Trophoblast cell (in vitro differentiated cells and primary cell): ENCODE results near the gene MYBPH.

Experiments
- DNase-seq, 2 donors: peaks; one replicate each; pipeline ENCODE4 v3.0.0-alpha.2; 2016
- H2AFZ ChIP-seq: 2 replicates; pipeline ENCODE4 v1.6.1; 2013; ENCODE audit warnings: low read length, moderate library complexity, mild to moderate bottlenecking; ENCODE audit not compliant: insufficient read depth, poor library complexity
- H2AK5ac ChIP-seq: 2 replicates; pipeline ENCODE4 v1.6.1; 2013; ENCODE audit warnings: mild to moderate bottlenecking, low read length
- H2BK120ac ChIP-seq: 2 replicates; pipeline ENCODE4 v1.6.1; 2013; ENCODE audit warnings: low read length, mild to moderate bottlenecking, moderate library complexity; ENCODE audit not compliant: insufficient read depth, poor library complexity
- H2BK12ac ChIP-seq: 2 replicates; pipeline ENCODE4 v1.6.1; 2013; ENCODE audit warnings: mild to moderate bottlenecking, low read length, moderate library complexity
- H2BK5ac ChIP-seq: 2 replicates; pipeline ENCODE4 v1.6.1; 2013; ENCODE audit warnings: low read length, low read depth, moderate library complexity, mild to moderate bottlenecking; ENCODE audit not compliant: poor library complexity
- H3K14ac ChIP-seq: 2 replicates; pipeline ENCODE4 v1.6.1; 2013; ENCODE audit warnings: mild to moderate bottlenecking, low read length
- H3K18ac ChIP-seq: 2 replicates; pipeline ENCODE4 v1.6.1; 2013; ENCODE audit warnings: mild to moderate bottlenecking, low read length
- H3K23ac ChIP-seq: 2 replicates; pipeline ENCODE4 v1.6.1; 2013; ENCODE audit warnings: low read length
- H3K27ac ChIP-seq: 2 replicates; pipeline ENCODE4 v1.5.1; 2013; ENCODE audit warnings: low read depth, mild to moderate bottlenecking, inconsistent platforms, low read length, moderate library complexity
- H3K27me3 ChIP-seq: 2 replicates; pipeline ENCODE4 v1.6.1; 2013; ENCODE audit warnings: inconsistent platforms, mild to moderate bottlenecking, low read length, moderate library complexity; ENCODE audit not compliant: insufficient read depth
- H3K36me3 ChIP-seq, 2 experiments: 1 replicate in 1 of 2; 2 replicates in 1 of 2; pipeline ENCODE4 v1.6.1; 2013; ENCODE audit warnings: low read length in 2 of 2, mild to moderate bottlenecking in 2 of 2, moderate library complexity in 1 of 2; ENCODE audit not compliant: insufficient read depth in 2 of 2, control insufficient read depth in 1 of 2
- H3K4ac ChIP-seq: 2 replicates; pipeline ENCODE4 v1.6.1; 2013; ENCODE audit warnings: low read depth, mild to moderate bottlenecking, low read length, moderate library complexity
- H3K4me1 ChIP-seq, 2 experiments: 1 replicate in 1 of 2; 2 replicates in 1 of 2; pipeline ENCODE4 v1.6.1; 2013; ENCODE audit warnings: low read length in 2 of 2, mild to moderate bottlenecking in 2 of 2, moderate library complexity in 1 of 2; ENCODE audit not compliant: insufficient read depth in 2 of 2, control insufficient read depth in 1 of 2
- H3K4me2 ChIP-seq: 2 replicates; pipeline ENCODE4 v1.6.1; 2013; ENCODE audit warnings: inconsistent platforms, mild to moderate bottlenecking, low read length, moderate library complexity
- H3K4me3 ChIP-seq: 2 replicates; pipeline ENCODE4 v1.5.1; 2013; ENCODE audit warnings: mild to moderate bottlenecking, low read depth, low read length, inconsistent platforms
- H3K79me1 ChIP-seq: one replicate; pipeline ENCODE4 v1.6.1; 2013; ENCODE audit warnings: low read length
- H3K79me2 ChIP-seq: 2 replicates; pipeline ENCODE4 v1.6.1; 2013; ENCODE audit warnings: low read length, mild to moderate bottlenecking; ENCODE audit not compliant: control insufficient read depth, insufficient read depth, poor library complexity
- H3K9ac ChIP-seq: 2 replicates; pipeline ENCODE4 v1.6.1; 2013; ENCODE audit warnings: mild to moderate bottlenecking, low read length
- H3K9me3 ChIP-seq: 2 replicates; pipeline ENCODE4 v1.6.1; 2013; ENCODE audit warnings: low read depth, mild to moderate bottlenecking, control low read depth, inconsistent platforms, low read length; ENCODE audit not compliant: insufficient read depth
- H4K12ac ChIP-seq: 2 replicates; pipeline ENCODE4 v1.6.1; 2013; ENCODE audit warnings: low read depth, mild to moderate bottlenecking, low read length, moderate library complexity
- H4K8ac ChIP-seq: 2 replicates; pipeline ENCODE4 v1.6.1; 2013; ENCODE audit warnings: low read depth, mild to moderate bottlenecking, low read length, moderate library complexity
- H4K91ac ChIP-seq: one replicate; pipeline ENCODE4 v1.6.1; 2013; ENCODE audit warnings: low read depth, mild to moderate bottlenecking, low read length, moderate library complexity
- WGBS: extraction: QIAGEN DNeasy Blood & Tissue Kit; methylation state at CpG from one replicate; pipeline ENCODE4 v1.1.7; 2013; ENCODE audit warnings: missing lambda C conversion rate; ENCODE audit not compliant: insufficient read length, insufficient coverage; ENCODE audit errors: extremely low coverage; 5-methylcytosine and 5-hydroxymethylcytosine counted together

MYBPH gene

GRCh38 chr1:203128431-203128715, 47.3 kb downstream of the MYBPH start:
- H3K4ac ChIP-seq = no peak overlapping the region

GRCh38 chr1:203127666-203128430, 47.8 kb downstream of the MYBPH start, which contains the start of gene ADORA1:
Gene ADORA1 (plus strand): TSS chr1:203127726. CDS start chr1:203128842, 1,116 bp downstream.
- Histone ChIP-seq H2AFZ (no peak within 1 kb of the TSS), H3K27ac (no peak within 1 kb of the TSS), H3K4ac (no peak within 1 kb of the TSS), H2BK5ac (no peak within 1 kb of the TSS), H3K9ac (no peak within 1 kb of the TSS), H4K91ac (no peak within 1 kb of the TSS), H4K8ac (no peak within 1 kb of the TSS), H2AK5ac (no peak within 1 kb of the TSS), H3K23ac (no peak within 1 kb of the TSS), H3K18ac (no peak within 1 kb of the TSS), H3K4me1 (peaks cover 3 to 7% of the 10 kb centered on the region in 2 experiments), H2BK120ac (no peak within 1 kb of the TSS), H3K14ac (no peak within 1 kb of the TSS), H3K4me3 (peak within 1 kb of the TSS; percentile 26), H3K36me3 (no peaks in the 10 kb centered on the region), H4K12ac (no peak within 1 kb of the TSS), H3K79me1 (no peaks in the 10 kb centered on the region), H3K79me2 (no peaks in the 10 kb centered on the region), H3K4me2 (peak within 1 kb of the TSS; percentile 55), H2BK12ac (no peak within 1 kb of the TSS), H3K9me3 (no peaks in the 10 kb centered on the region), H3K27me3 (peaks cover 19% of the 10 kb centered on the region)
- no CpG with 5 or more reads among the region's 51 CpGs for WGBS
- peak; percentile 30 to 56 for DNase-seq

More at GRCh38 chr1:203128431-203128715, 47.3 kb downstream of the MYBPH start:
- Histone ChIP-seq H3K4me2 (peak overlapping the region; percentile 55), H4K8ac (no peak overlapping the region), H3K14ac (no peak overlapping the region), H3K4me3 (no peak overlapping the region), H2BK120ac (no peak overlapping the region), H3K18ac (no peak overlapping the region), H3K27ac (no peak overlapping the region), H3K9me3 (no peaks in the 10 kb centered on the region), H2BK5ac (no peak overlapping the region), H3K4me1 (peaks cover 3 to 7% of the 10 kb centered on the region in 2 experiments), H4K91ac (no peak overlapping the region), H3K79me2 (no peaks in the 10 kb centered on the region), H2AFZ (no peak overlapping the region), H2BK12ac (no peak overlapping the region), H3K9ac (no peak overlapping the region), H4K12ac (no peak overlapping the region), H3K27me3 (peaks cover 19% of the 10 kb centered on the region), H2AK5ac (no peak overlapping the region), H3K79me1 (no peaks in the 10 kb centered on the region), H3K36me3 (no peaks in the 10 kb centered on the region), H3K23ac (no peak overlapping the region)
- WGBS = no CpG with 5 or more reads among the region's 7 CpGs
- no peak for DNase-seq

- no peak overlapping the region for H3K4me3 ChIP-seq
- no peaks in the 10 kb centered on the region for H3K79me1 ChIP-seq
- no peak overlapping the region for H2BK5ac ChIP-seq
- no peak overlapping the region for H3K18ac ChIP-seq
- H3K4me1 ChIP-seq = peaks cover 3 to 7% of the 10 kb centered on the region in 2 experiments
- no peak overlapping the region for H3K27ac ChIP-seq
- H4K12ac ChIP-seq = no peak overlapping the region
- H2BK12ac ChIP-seq = no peak overlapping the region
- H2AFZ ChIP-seq = no peak overlapping the region
- peaks cover 19% of the 10 kb centered on the region for H3K27me3 ChIP-seq
- WGBS = no CpG with 5 or more reads among the region's 12 CpGs
- peak overlapping the region; percentile 55 for H3K4me2 ChIP-seq
- peaks cover 1% of the 10 kb centered on the region for H3K9me3 ChIP-seq
- H2BK120ac ChIP-seq = no peak overlapping the region
- no peak for DNase-seq
- H2AK5ac ChIP-seq = no peak overlapping the region
- no peak overlapping the region for H4K8ac ChIP-seq
- no peaks in the 10 kb centered on the region for H3K36me3 ChIP-seq
- no peak overlapping the region for H3K23ac ChIP-seq
- H3K79me2 ChIP-seq = no peaks in the 10 kb centered on the region
- H3K4ac ChIP-seq = no peak overlapping the region
- H3K14ac ChIP-seq = no peak overlapping the region
- H3K9ac ChIP-seq = no peak overlapping the region
- H4K91ac ChIP-seq = no peak overlapping the region
Measured at GRCh38 chr1:203126866-203127665, 48.6 kb downstream of the MYBPH start.

GRCh38 chr1:203126151-203126865, 49.3 kb downstream of the MYBPH start:
- Histone ChIP-seq H4K12ac (no peak overlapping the region), H3K4me3 (no peak overlapping the region), H2AFZ (no peak overlapping the region), H4K8ac (no peak overlapping the region), H3K27me3 (peaks cover 19% of the 10 kb centered on the region), H3K36me3 (no peaks in the 10 kb centered on the region), H3K27ac (no peak overlapping the region), H2BK5ac (no peak overlapping the region), H4K91ac (no peak overlapping the region), H3K79me1 (no peaks in the 10 kb centered on the region), H3K4ac (no peak overlapping the region), H3K79me2 (no peaks in the 10 kb centered on the region), H3K4me2 (no peak overlapping the region), H3K18ac (no peak overlapping the region), H3K23ac (no peak overlapping the region), H2BK120ac (no peak overlapping the region), H2BK12ac (no peak overlapping the region), H3K9me3 (peaks cover 1% of the 10 kb centered on the region), H2AK5ac (no peak overlapping the region), H3K14ac (no peak overlapping the region), H3K4me1 (peaks cover 3 to 7% of the 10 kb centered on the region in 2 experiments), H3K9ac (no peak overlapping the region)
- peak in 1 of 2 donors; percentile 49 for DNase-seq
- WGBS = no CpG with 5 or more reads among the region's 8 CpGs
